Spleen (tissue), 11 donors: ENCODE measurements around the gene VLDLR. TPM values are rescaled to one million over a fixed set of nuclear protein-coding genes. Genes with fewer than 3 reads are reported as not detected.

Source experiments
- DNase-seq: peaks from one replicate; pipeline ENCODE4 v3.0.0-alpha.2; 2020
- H3K27ac ChIP-seq, 8 donors: fragments of 200-600 bp; sonication (generic) in 7 of 8; 1 replicate in 4 of 8; 2 replicates in 4 of 8; pipeline versions ENCODE4 v1.5.0 to v1.8.0; 2016 to 2021; ENCODE audit warnings: inconsistent platforms in 4 of 8, mild to moderate bottlenecking in 4 of 8, moderate library complexity in 1 of 8
- H3K27me3 ChIP-seq, 7 donors: fragments of 200-600 bp; sonication (generic) in 6 of 7; replicated peaks in 1 of 7; 1 replicate in 4 of 7; 2 replicates in 3 of 7; pipeline versions ENCODE4 v1.5.0 to v1.8.0; 2016 to 2021; ENCODE audit warnings: inconsistent platforms in 3 of 7, mild to moderate bottlenecking in 1 of 7
- H3K36me3 ChIP-seq, 6 donors: fragments of 200-600 bp; sonication (generic) in 5 of 6; 1 replicate in 4 of 6; 2 replicates in 2 of 6; pipeline versions ENCODE4 v1.5.0 to v1.8.0; 2016 to 2021; ENCODE audit warnings: inconsistent platforms in 2 of 6
- H3K4me1 ChIP-seq, 6 donors: fragments of 200-600 bp; sonication (generic) in 5 of 6; 1 replicate in 3 of 6; 2 replicates in 3 of 6; pipeline versions ENCODE4 v1.5.0 to v1.8.0; 2016 to 2021; ENCODE audit warnings: inconsistent platforms in 3 of 6
- H3K4me3 ChIP-seq, 8 donors: fragments of 200-600 bp; sonication (generic) in 7 of 8; 1 replicate in 4 of 8; 2 replicates in 4 of 8; pipeline versions ENCODE4 v1.5.0 to v1.8.0; 2016 to 2021; ENCODE audit warnings: inconsistent platforms in 4 of 8, mild to moderate bottlenecking in 4 of 8, moderate library complexity in 2 of 8
- H3K9me3 ChIP-seq, 8 donors: fragments of 200-600 bp; sonication (generic) in 7 of 8; 1 replicate in 4 of 8; 2 replicates in 4 of 8; pipeline versions ENCODE4 v1.5.0 to v1.8.0; 2016 to 2021; ENCODE audit warnings: inconsistent platforms in 4 of 8
- CTCF ChIP-seq, 11 experiments: fragments of 200-600 bp in 7 of 11; fragments of 450-650 bp in 4 of 11; sonication (generic) in 4 of 11; IDR thresholded peaks in 8 of 11; conservative IDR thresholded peaks in 3 of 11; 1 replicate in 7 of 11; 2 replicates in 4 of 11; pipeline versions ENCODE4 v1.4.0 to v1.8.0; 2016 to 2021; ENCODE audit warnings: antibody characterized with exemption in 11 of 11, inconsistent platforms in 4 of 11, mild to moderate bottlenecking in 1 of 11
- POLR2A ChIP-seq, 3 donors: fragments of 450-650 bp; IDR thresholded peaks; one replicate each; pipeline ENCODE4 v1.5.1; 2017; ENCODE audit warnings: antibody characterized with exemption in 3 of 3, mild to moderate bottlenecking in 1 of 3
- POLR2AphosphoS5 ChIP-seq, 3 donors: sonication (generic); formaldehyde crosslinking; IDR thresholded peaks; one replicate each; pipeline ENCODE4 v1.5.1; 2017; ENCODE audit warnings: antibody characterized with exemption in 3 of 3
- WGBS, 5 donors: extraction: QIAGEN DNeasy Blood & Tissue Kit in 3 of 5; methylation state at CpG; one replicate each; pipeline versions ENCODE4 v1.1.5 to v1.1.7; 2013 to 2018; 5-methylcytosine and 5-hydroxymethylcytosine counted together
- intact Hi-C: fragments of 100-400 bp; cut with DNase I; formaldehyde crosslinking; loops from one replicate; pipeline ENCODE4 v1.15.0; 2023; ENCODE audit warnings: low total_unique reads
- polyA plus RNA-seq, 3 donors: library from polyadenylated mRNA; stranded (reverse); fragments of 200-250 nt; gene quantifications; one replicate each; pipeline ENCODE4 v1.2.1, GENCODE V29; 2013
- total RNA-seq, 7 donors: library from RNA; depleted of rRNA in 3 of 7; stranded (reverse); fragments of >200 nt in 3 of 7; fragmentation: NEBNext Ultra II Directional in 4 of 7; extraction: Animal tissue kit (Norgen Biotek cat#: 25700) in 4 of 7; gene quantifications; one replicate each; pipeline versions ENCODE4 v1.1.0 to v1.2.1, GENCODE V29; 2016 to 2021
- donor health status: healthy with polysubstance abuse.
- donor health status: DM: no; HTN: no; CAD: no; lungs with moderate emphysema.
- donor health status: DM: no; HTN: no; CAD: no.
- donor health status: Bipolar disorder and iron deficiency.
- donor health status: healthy.
- donor health status: DM: no; HTN: no; CAD: no.
- donor health status: DM: yes; HTN: yes; CAD: no.

Gene VLDLR
- total and polyA plus RNA-seq, 10 donors: 1.3 to 32.6 (median 8.7) TPM

GRCh38 chr9:2677915-2678889 lies 56.6 kb downstream of the VLDLR start:
- Histone ChIP-seq H3K9me3 (no peaks in the 10 kb centered on the region), H3K4me3 (no peak overlapping the region), H3K27ac (no peak overlapping the region), H3K36me3 (no peaks in the 10 kb centered on the region), H3K27me3 (no peaks in the 10 kb centered on the region), H3K4me1 (no peaks in the 10 kb centered on the region)
- intact Hi-C loops: no loop called here
- TF ChIP-seq POLR2AphosphoS5 (IDR thresholded peaks at IDR 0.05): no peak
- TF ChIP-seq POLR2A (IDR thresholded peaks at IDR 0.05): no peak
- no peak for TF ChIP-seq CTCF (IDR thresholded peaks at IDR 0.05 in 8 of 11, conservative IDR thresholded peaks at IDR 0.05 in 3 of 11)
- DNase-seq: no peak
- WGBS, 5 donors: 67 to 82% (median 78%) methylated on average over 5 of the region's 5 CpGs

- Histone ChIP-seq H3K9me3 (no peaks in the 10 kb centered on the region), H3K36me3 (no peaks in the 10 kb centered on the region), H3K4me1 (no peaks in the 10 kb centered on the region), H3K27ac (no peak overlapping the region), H3K4me3 (no peak overlapping the region), H3K27me3 (no peaks in the 10 kb centered on the region)
- no peak for DNase-seq
- intact Hi-C loops: no loop called here
- TF ChIP-seq POLR2A (IDR thresholded peaks at IDR 0.05) (no peak), POLR2AphosphoS5 (IDR thresholded peaks at IDR 0.05) (no peak), CTCF (IDR thresholded peaks at IDR 0.05 in 8 of 11, conservative IDR thresholded peaks at IDR 0.05 in 3 of 11) (no peak)
- 85 to 95% (median 94%) methylated on average over 2 of the region's 2 CpGs for WGBS, 5 donors
Observed at GRCh38 chr9:2679011-2679410, 57.4 kb downstream of the VLDLR start.

GRCh38 chr9:2681981-2682380 lies 60.4 kb downstream of the VLDLR start:
- no peak overlapping the region for H3K27ac ChIP-seq
- H3K36me3 ChIP-seq: no peaks in the 10 kb centered on the region
- DNase-seq: no peak
- 82 to 95% (median 89%) methylated on average over 1 of the region's 1 CpG for WGBS, 5 donors
- H3K4me3 ChIP-seq: no peak overlapping the region
- intact Hi-C loops: no loop called here
- H3K9me3 ChIP-seq: no peaks in the 10 kb centered on the region
- H3K27me3 ChIP-seq: no peaks in the 10 kb centered on the region
- TF ChIP-seq POLR2A (IDR thresholded peaks at IDR 0.05) (no peak), POLR2AphosphoS5 (IDR thresholded peaks at IDR 0.05) (no peak), CTCF (IDR thresholded peaks at IDR 0.05 in 8 of 11, conservative IDR thresholded peaks at IDR 0.05 in 3 of 11) (no peak)
- no peaks in the 10 kb centered on the region for H3K4me1 ChIP-seq

GRCh38 chr9:2686911-2687310 lies 65.3 kb downstream of the VLDLR start:
- no peaks in the 10 kb centered on the region for H3K27me3 ChIP-seq
- H3K4me1 ChIP-seq: no peaks in the 10 kb centered on the region
- H3K36me3 ChIP-seq: no peaks in the 10 kb centered on the region
- no peaks in the 10 kb centered on the region for H3K9me3 ChIP-seq
- no peak overlapping the region for H3K4me3 ChIP-seq
- intact Hi-C loops: no loop called here
- no peak overlapping the region for H3K27ac ChIP-seq
- no peak for DNase-seq
- TF ChIP-seq CTCF (IDR thresholded peaks at IDR 0.05 in 8 of 11, conservative IDR thresholded peaks at IDR 0.05 in 3 of 11) (no peak), POLR2AphosphoS5 (IDR thresholded peaks at IDR 0.05) (no peak)
- WGBS, 5 donors: 85 to 97% (median 89%) methylated on average over 4 of the region's 4 CpGs
